A549 treated with DMSO at 1 μM for 4 hours (cell line): ENCODE results near the gene FRMD8. TPM values are rescaled to one million over a fixed set of nuclear protein-coding genes. Genes with fewer than 3 reads are reported as not detected.

ENCODE experiments used
- total RNA-seq: library from RNA; stranded (reverse); fragments of 200-300 nt; extraction: Qiagen RNA extraction; gene quantifications from 5 replicates; pipeline ENCODE4 v1.2.3, GENCODE V29; 2022; ENCODE audit warnings: low read depth

FRMD8 gene
- total RNA-seq, result 42.5 to 52.5 TPM (median 51.4 TPM) in 5 replicates

GRCh38 chr11:65386307-65387140 is at the start of gene FRMD8:
Gene FRMD8 (plus strand): TSS chr11:65386637. CDS start chr11:65387037, 400 bp downstream.

GRCh38 chr11:65354265-65355012 is 32.0 kb upstream of the FRMD8 start, which contains the start of gene TIGD3:
Gene TIGD3 (plus strand): TSS chr11:65354751. CDS start chr11:65355809, 1,058 bp downstream.

GRCh38 chr11:65382033-65382803 is 4.2 kb upstream of the FRMD8 start, which contains the start of gene SLC25A45:
Gene SLC25A45 (minus strand): TSS chr11:65382646. CDS start chr11:65381951, 695 bp downstream.

GRCh38 chr11:65422633-65423515 is 36.4 kb downstream of the FRMD8 start, which contains the start of gene NEAT1:
Gene NEAT1 (plus strand): TSS chr11:65422798.

Other genes starting within 250 kb of the FRMD8 start
- gene SPDYC, start 216.4 kb upstream of the FRMD8 start, total RNA-seq, result not detected in 5 replicates
- 96.7 to 116 TPM (median 104 TPM) in 5 replicates for gene CAPN1, start 204.7 kb upstream of the FRMD8 start, total RNA-seq
- 14.1 to 19.3 TPM (median 15.7 TPM) in 5 replicates for gene POLA2, start 124.7 kb upstream of the FRMD8 start, total RNA-seq
- 14.5 to 16.5 TPM (median 14.8 TPM) in 5 replicates for gene CDC42EP2, start 71.8 kb upstream of the FRMD8 start, total RNA-seq
- gene DPF2, start 52.8 kb upstream of the FRMD8 start, total RNA-seq, result 39.6 to 46.0 TPM (median 41.1 TPM) in 5 replicates
- 0.65 to 1.00 TPM (median 0.86 TPM) in 5 replicates for gene TIGD3, start 31.9 kb upstream of the FRMD8 start, total RNA-seq
- gene SLC25A45, start 4.0 kb upstream of the FRMD8 start, total RNA-seq, result 10.5 to 12.9 TPM (median 11.5 TPM) in 5 replicates
- 133 to 221 TPM (median 217 TPM) in 5 replicates for gene NEAT1, start 36.2 kb downstream of the FRMD8 start, total RNA-seq
- 47.2 to 76.6 TPM (median 61.1 TPM) in 5 replicates for gene MALAT1, start 112.4 kb downstream of the FRMD8 start, total RNA-seq
- 47.1 to 63.4 TPM (median 58.1 TPM) in 5 replicates for gene SCYL1, start 138.4 kb downstream of the FRMD8 start, total RNA-seq
- gene LTBP3, start 171.7 kb downstream of the FRMD8 start, total RNA-seq, result 92.6 to 142 TPM (median 111 TPM) in 5 replicates
- gene ZNRD2, start 183.8 kb downstream of the FRMD8 start, total RNA-seq, result 64.8 to 81.6 TPM (median 75.2 TPM) in 5 replicates
- gene FAM89B, start 185.9 kb downstream of the FRMD8 start, total RNA-seq, result 29.8 to 56.2 TPM (median 48.0 TPM) in 5 replicates
- gene EHBP1L1, start 189.4 kb downstream of the FRMD8 start, total RNA-seq, result 35.8 to 46.9 TPM (median 39.7 TPM) in 5 replicates
- gene KCNK7, start 209.2 kb downstream of the FRMD8 start, total RNA-seq, result 0.11 to 2.2 TPM (median 0.31 TPM) in 5 replicates
- gene MAP3K11, start 227.6 kb downstream of the FRMD8 start, total RNA-seq, result 44.1 to 59.2 TPM (median 50.6 TPM) in 5 replicates
- 29.3 to 41.5 TPM (median 36.7 TPM) in 5 replicates for gene PCNX3, start 229.1 kb downstream of the FRMD8 start, total RNA-seq